Measurements from ENCODE around the gene MXD1. TPM values are rescaled to one million over a fixed set of nuclear protein-coding genes. Genes with fewer than 3 reads are reported as not detected.
A peak's percentile ranks its signal among the peaks of the same experiment; 100 is the strongest.
"Not testable (repeated sequence)": the region's sequence is repeated elsewhere in the genome, so short reads cannot be mapped to it uniquely, and the experiment has no call there.

Gene MXD1, protein sequence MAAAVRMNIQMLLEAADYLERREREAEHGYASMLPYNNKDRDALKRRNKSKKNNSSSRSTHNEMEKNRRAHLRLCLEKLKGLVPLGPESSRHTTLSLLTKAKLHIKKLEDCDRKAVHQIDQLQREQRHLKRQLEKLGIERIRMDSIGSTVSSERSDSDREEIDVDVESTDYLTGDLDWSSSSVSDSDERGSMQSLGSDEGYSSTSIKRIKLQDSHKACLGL
- total RNA-seq: 5.0 TPM
- long read RNA-seq, partial matches to known transcripts: 0 of 2 reads
- long read RNA-seq, other reads (novel, unspliced or antisense): 2 of 2 reads

DNA sequence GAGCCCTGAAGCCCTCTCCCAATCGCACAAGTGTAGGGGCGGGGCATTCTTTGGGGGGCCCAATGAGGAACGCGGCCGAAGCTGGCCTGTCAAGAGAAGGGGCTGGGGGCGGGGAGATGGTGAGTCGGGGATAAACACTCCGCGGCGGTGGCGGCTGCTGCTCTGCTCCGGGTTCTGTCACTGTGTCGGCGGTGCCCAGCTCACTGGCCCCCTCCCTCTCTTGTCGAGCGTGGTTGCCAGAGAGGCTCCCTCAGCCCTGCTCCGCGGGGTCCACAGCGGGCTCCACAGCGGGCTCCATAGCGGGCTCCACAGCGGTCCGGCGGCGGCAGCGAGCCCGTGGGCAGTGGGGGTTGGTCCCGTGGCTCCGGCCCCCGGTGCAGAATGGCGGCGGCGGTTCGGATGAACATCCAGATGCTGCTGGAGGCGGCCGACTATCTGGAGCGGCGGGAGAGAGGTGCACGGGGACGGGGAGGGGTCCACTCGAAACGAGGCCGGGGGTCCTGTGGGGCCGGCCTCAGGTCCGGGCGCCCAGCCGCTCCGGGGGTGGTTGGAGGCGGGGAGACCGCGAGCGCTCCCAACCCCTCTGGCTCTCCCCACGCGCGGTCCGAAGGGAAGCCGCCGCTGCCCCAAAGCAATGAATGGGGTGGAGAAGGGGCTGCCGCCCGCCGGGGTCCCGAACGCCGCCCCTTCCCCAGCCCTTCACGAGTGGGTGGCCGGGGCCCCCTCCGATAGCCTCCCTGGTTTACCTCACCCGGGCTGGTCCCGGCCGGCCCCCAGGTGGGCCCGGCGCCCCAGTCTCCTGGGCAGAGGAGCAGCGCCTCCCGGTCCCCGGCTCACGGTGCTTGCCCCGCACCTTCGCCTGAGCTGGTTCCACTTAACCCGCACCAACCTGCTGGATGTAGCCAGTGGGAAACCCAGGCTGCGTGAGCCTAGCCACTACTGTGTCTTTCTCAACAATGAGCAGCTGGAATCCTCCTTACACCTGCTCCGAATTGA is at the start of gene MXD1:
MXD1 (plus strand) TSS at position 160 of the 996 bp plus-strand sequence; CDS start at position 382, 222 bp downstream.
- DNase-seq: peak; percentile 99
- no peak for ATAC-seq
- intact Hi-C loops (cut with micrococcal nuclease): loop anchor here (5.0 kb wide), 2 partner anchors 157 to 227 kb away; no protein-coding TSS in a partner anchor

DNA sequence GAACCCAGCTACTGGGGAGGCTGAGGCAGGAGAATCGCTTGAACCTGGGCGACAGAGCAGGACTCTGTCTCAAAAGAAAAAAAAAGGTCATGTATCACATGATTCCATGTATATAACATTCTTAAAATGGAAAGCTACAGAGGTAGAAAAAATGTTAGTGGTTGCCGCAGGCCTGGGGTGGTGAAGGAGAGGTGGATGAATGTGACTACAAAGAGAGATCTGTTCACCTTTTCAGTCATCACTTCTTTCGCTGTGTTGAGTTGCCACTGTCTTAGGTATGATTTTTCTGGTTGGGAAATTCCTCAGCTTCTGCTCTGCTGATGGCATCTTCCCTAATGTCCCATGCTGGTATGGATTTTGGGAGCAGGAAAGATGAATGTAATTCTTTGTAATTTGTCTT is 26.5 kb upstream of the MXD1 start:
- no peak for ATAC-seq
- no peak for DNase-seq
- intact Hi-C loops (cut with micrococcal nuclease): no loop called here

DNA sequence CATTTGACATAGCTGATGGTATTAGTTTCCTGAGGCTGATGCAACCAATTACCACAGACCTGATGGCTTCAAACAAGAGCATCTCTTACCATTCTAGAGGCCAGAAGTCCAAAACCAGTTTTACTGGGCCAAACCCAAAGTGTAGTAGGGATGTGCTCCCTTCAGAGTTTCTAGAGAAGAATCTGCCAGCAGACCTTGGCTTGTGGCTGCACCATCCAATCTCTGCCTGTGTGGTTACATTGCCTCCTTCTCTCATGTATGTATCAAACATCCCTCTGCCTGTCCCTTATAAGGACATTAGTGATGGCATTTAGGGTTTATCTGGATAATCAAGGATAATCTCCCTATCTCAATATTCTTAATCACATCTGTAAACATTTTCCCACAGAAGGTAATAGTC is 25.6 kb upstream of the MXD1 start:
- intact Hi-C loops (cut with micrococcal nuclease): no loop called here
- DNase-seq: no peak
- ATAC-seq: no peak

DNA sequence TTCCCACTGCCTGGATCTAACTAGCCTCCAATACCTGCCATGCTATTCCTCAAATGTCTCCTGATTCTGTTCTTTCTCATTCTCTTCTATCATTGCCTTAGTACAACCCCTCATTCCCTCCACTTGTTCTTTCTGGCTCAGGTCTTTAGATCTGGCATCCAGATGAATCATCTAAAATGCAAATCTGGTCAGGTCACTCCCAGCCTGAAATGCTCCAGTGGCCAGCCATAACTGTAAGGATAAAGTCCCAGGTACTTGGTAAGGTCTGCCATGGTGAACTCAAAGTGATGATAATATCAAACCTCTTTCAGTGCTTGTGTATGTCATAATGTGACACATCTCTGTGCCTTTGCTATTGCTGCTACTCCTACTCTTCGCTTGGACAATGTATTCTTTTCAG is 24.0 kb upstream of the MXD1 start:
- no peak for DNase-seq
- ATAC-seq: no peak
- intact Hi-C loops (cut with micrococcal nuclease): no loop called here

DNA sequence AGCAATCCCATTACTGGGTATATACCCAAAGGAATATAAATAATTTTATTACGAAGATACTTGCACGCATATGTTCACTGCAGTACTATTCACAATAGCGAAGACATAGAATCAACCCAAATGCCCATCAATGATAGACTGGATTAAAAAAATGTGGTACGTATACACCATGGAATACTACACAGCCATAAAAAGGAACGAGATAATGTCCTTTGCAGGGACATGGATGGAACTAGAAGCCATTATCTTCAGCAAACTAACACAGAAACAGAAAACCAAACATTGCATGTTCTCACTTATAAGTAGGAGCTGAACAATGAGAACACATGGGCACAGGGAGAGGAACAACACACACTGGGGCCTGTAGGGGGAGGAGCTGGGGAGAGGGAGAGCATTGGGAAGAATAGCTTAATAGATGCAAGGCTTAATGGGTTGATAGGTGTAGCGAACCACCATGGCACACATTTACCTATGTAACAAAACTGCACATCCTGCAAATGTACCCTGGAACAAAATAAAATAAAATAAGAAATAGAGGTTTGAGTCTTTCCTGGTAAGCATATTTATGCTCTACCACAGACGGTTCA is 22.0 kb upstream of the MXD1 start:
- DNase-seq; intact Hi-C loops (cut with micrococcal nuclease): not testable (repeated sequence)

DNA sequence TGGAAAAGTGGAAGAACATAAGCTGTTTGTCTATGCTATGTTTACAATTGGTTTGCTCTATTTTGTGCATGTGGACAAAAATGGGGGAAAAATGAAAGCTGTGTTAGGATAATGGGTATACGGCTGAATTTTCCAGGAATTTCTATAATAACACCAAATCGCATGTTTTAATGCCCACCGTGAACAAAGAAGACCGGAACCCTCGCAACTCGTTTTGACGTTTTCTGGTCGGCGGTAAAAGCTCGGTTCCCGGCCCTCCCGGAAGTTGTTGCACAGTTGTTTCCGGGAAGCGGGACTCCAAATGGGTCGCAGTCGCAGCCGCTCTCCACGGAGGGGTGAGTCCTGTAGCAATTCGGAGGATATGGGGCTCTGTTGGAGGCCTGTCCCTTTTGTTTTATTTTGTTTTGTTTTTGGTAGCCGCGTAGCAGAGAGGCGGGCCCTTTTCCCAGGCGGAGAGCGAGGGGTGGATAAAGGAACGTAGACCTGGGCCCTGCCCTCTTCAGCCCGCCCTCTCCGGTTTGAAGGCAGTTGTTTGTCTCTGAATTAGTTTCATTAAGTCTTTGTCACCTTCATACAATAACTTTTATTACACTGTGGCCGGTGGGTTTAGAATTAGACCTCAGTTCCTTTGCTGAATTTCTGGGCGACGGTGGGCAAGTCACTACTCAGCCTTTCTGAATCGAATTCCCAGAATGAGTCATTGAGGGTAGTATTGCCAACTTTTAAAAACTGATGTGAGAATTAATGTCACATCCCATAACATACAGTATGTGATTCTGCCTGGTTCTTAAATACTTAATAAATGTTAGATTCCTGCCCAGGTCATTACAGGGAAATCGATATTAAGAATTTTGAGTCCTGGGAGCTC is 21.0 kb upstream of the MXD1 start, which contains the start of gene SNRNP27:
SNRNP27 (plus strand) TSS at position 273 of the 868 bp plus-strand sequence; CDS start at position 302, 29 bp downstream.
- intact Hi-C loops (cut with micrococcal nuclease): no loop called here
- peak; percentile 92 for ATAC-seq
- DNase-seq: peak; percentile 77

More for the DNA sequence above, 22.0 kb upstream of the MXD1 start:
- not testable (repeated sequence) for ATAC-seq

DNA sequence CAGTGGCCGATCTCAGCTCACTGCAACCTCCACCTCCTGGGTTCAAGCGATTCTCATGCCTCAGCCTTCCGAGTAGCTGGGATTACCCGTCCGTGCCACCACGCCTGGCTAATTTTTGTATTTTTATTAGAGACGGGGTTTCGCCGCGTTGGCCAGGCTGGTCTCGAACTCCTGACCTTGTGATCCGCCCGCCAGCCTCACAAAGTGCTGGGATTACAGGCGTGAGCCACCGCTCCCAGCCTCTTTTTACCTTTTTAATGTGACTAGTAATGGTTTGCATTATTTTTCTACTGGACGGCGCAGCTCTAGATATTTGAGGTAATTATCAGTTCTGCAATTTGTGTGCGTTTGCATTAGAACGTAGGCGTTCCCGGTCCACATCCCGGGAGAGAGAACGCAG is 20.2 kb upstream of the MXD1 start:
- ATAC-seq; DNase-seq; intact Hi-C loops (cut with micrococcal nuclease): not testable (repeated sequence)

DNA sequence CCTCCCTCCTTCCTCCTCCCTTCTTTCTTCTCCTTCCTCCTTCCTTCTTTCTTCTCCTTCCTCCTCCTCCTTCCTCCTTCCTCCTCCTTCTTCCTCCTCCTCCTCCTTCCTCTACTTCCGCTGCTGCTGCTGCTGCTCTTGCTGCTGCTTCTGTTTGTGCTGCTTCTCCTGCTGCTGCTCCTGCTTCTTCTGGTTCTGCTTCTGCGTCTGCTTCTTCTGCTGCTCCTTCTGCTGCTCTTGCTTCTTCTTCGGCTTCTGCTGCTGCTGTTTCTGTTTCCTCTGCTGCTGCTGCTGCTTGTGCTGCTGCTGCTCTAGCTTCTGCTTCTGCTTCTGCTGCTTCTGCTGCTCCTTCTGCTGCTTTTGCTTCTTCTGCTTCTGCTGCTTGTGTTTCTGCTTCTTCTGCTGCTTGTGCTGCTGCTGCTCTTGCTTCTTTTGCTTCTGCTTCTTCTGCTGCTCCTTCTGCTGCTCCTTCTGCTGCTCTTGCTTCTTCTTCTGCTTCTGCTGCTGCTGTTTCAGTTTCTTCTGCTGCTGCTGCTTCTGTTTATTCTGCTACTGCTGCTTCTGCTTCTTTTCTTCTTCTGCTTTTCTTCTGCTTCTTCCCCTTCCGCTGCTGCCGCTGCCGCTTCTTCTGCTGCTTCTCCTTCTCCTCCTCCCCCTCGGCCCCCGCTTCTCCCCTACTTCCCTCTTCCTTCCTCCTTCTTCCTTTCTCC is 12.5 kb upstream of the MXD1 start:
- no peak for ATAC-seq
- intact Hi-C loops (cut with micrococcal nuclease): no loop called here
- DNase-seq: peak; percentile 41

DNA sequence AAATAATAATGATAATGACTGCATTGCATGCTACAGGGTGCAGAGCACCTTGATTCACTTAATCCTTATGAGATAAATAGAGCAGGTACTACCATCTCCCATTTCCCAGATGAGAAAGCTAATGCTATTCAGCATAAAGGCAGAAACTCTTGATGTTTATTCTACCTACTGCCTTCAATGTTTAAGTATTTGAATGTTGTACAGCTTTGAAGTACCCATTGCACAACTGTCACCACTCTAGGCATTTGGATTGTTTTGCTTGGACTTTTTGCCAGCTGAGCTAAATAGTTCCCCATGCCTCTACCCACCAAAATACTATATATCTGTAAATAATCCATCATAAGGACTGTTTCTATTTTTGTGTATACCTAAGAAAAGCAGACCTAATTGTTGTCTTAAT is 7.7 kb upstream of the MXD1 start:
- intact Hi-C loops (cut with micrococcal nuclease): no loop called here
- no peak for DNase-seq
- ATAC-seq: no peak

DNA sequence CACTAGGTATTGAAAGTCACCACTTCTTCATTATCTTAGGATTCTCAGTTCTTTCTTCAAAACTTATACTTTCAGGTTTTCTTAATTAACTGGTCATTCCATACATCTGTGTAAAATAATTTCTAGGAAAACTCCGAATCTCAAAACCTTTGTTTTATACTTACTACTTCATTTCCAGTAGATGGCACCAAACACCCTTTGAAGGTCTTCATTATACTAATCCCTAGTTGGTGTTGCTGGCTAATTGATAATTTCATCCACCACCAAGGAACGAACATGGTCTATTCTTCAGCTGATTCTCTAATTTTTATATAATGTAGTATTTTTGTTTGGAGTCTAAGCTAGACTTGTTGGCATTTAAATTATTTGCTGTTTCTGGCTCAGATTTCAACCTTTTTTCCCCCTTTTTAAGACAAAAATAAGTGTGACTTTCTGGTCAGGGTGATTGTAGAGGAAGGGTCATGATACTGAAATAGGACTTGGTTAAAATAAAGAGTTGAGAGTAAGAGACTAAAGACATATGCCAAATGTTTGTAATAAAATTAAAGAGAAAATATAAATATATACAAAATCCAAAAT is 2.8 kb upstream of the MXD1 start:
- ATAC-seq (no peak), DNase-seq (no peak)
- intact Hi-C loops (cut with micrococcal nuclease): loop anchor here (5.0 kb wide), 2 partner anchors 160 to 230 kb away; no protein-coding TSS in a partner anchor

DNA sequence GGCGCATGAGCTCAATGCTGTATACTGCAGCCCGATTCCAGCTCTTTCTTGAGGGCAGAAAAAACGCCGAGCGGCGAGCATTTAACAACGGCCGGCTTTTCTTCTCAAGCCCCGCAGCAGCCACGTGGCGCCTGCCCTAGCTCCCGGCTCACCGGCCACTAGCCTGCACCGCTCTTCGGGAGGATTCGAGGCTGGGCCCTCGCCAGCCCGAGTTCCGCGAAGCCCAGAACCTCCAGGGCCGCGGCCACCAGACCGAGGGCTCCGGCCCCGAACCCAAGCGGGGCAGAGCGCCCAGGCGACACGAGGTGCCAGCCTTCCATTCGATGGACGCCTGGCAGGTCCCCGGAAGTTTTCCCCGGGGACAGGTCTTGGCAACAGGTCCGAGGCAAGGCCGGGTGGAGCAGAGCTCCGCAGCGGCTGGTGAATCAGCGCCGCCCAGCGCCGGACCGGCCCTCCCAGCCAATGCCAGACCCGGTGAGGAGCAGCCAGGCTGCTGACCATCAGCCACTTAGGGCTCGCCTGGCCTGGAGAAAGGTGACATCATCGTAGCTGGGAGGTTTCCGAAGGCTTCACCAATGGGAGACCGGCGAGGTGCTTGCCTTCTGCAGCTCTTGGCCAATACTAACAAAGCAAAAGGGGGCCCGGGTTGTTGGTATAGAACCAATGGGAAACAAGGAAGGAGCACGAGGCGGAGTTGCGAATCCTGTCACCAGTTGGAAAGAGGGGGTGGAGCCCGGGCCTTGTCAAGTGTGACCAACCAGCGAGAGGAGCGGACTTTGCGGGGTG is 552 bp upstream of the MXD1 start:
- DNase-seq (peak; percentile 98), ATAC-seq (peak; percentile 95)
- intact Hi-C loops (cut with micrococcal nuclease): loop anchor here (5.0 kb wide), 2 partner anchors 158 to 228 kb away; no protein-coding TSS in a partner anchor

DNA sequence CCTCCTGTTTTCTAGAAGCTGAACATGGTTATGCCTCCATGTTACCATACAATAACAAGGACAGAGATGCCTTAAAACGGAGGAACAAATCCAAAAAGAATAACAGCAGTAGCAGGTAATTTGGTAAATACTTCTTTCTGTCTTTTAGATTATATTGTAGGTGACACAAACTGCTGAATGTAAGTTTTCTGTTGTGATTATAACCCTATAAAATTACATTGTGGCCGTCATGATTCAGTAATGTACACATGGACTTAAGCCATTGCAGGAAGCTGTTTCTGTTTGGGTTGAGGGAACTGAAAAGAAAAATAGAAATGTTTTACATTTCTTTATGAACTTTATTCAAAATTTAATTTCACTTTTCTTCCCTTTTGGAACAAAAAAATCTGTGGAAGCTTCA is 1.2 kb downstream of the MXD1 start:
- ATAC-seq (no peak), DNase-seq (no peak)
- intact Hi-C loops (cut with micrococcal nuclease): no loop called here

DNA sequence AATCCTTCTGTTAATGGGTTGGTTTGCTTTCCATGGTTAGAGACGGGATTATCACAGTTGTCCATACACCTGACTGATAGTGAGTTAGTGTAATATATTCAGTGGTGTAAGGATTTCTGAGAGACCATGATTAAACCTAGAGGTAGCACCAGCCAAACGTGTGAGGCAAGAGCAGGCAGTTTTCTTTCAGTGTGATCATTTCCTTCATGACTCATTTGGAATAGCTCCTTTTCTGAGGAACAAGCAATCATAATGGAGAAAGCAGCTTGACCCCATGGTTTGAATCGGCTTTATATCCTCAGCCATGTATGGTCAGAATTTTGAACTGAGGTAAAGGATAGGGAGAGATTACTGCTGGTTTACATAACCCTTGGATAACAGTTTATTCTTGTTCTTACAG is 2.9 kb downstream of the MXD1 start:
- DNase-seq (no peak), ATAC-seq (no peak)
- intact Hi-C loops (cut with micrococcal nuclease): no loop called here

DNA sequence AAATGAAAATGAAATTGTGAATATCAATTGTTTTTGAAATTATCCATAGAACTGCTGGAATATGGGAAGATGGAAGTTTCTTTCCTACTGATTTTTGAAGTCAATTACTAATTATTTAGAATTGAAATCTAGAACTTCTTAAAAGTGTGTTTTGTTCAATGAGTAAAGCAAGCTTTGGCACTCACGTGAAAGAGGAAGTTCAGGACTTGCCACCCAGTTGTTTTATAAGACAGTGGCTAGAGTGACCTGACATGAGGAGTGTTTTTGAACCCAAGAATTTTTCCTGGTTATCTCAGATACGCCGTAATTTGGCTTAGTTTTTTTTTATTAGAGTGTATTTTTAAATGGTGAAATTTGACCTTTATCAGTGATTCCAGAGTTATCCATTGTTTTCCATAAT is 3.5 kb downstream of the MXD1 start:
- ATAC-seq (no peak), DNase-seq (no peak)
- intact Hi-C loops (cut with micrococcal nuclease): no loop called here

DNA sequence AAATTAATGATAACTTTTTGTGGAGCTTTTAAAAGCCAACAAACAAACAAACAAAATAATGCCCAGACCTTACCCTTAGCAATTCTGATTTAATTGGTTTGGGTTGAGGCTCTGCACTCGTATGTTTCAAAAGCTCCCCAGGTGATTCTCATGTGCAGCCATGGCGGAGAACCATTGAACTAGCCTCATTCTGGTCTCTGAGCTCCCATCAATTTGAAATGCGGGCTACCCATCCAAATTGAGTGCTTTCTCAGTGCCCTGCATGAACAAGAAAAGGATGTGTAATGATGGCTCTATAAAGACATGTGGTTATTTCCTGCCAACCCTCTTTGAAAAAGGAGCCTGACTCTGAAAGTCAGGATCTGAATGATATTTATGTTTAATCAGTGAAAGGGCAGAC is 8.2 kb downstream of the MXD1 start:
- intact Hi-C loops (cut with micrococcal nuclease): no loop called here
- ATAC-seq: no peak

DNA sequence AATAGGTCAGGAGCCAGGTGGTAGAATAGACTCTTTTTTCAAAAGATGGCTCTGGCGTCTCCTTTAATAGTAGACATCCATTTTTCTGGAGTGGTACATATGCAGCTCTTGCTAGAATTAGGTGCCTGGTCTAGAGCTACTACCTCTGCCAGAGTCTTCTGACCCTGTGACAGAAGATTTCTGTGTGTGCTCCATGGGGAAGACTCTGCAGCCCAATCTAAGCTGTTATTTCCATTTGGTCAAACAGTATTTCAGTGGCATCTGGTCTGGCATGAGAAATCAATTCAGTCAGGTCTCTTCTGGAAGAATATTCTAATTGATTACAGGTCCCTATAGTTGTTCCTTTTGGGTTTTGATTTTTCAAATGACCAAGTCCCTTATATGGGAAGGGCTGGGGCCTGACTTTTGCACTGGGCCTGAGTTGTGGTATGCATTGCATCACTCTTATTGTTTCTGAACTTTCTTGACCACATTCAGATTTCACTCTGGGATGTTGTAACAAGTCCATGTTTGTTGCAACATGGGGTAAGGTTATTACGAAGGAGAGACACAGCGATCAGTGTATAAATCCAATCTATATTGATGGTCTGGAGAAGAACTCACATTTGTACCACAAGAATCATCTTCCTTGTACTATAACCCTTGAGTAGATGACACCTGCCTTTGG is 12.1 kb downstream of the MXD1 start:
- ATAC-seq (no peak), DNase-seq (no peak)
- intact Hi-C loops (cut with micrococcal nuclease): no loop called here

More for the DNA sequence above, 8.2 kb downstream of the MXD1 start:
- DNase-seq: no peak
